K562 (cell line): Measurements from ENCODE around the gene RERE. TPM values are rescaled to one million over a fixed set of nuclear protein-coding genes. Genes with fewer than 3 reads are reported as not detected.

ENCODE experiments used
- ATAC-seq: fragments of 200-7000 bp; cut with Tn5 transposase; 3 replicates; pipeline ENCODE4 v1.9.1; 2020; ENCODE audit warnings: moderate library complexity
- BruUV-seq: library from RNA; stranded (reverse); fragments of 400-500 nt; replicated peaks from 2 replicates; lab custom pipeline; 2021; lab: Mats Ljungman, UMichigan
- CTCF ChIA-PET: fragments of 300-600 bp; formaldehyde crosslinking; extraction: SDS; loops from one replicate; lab custom pipeline; 2021; ENCODE audit warnings: low intra/inter-chr PET ratio; lab: Yijun Ruan, JAX
- POLR2A ChIA-PET: fragments of 300-600, 350-650 bp; sonication (Branson Sonifier 250); formaldehyde crosslinking; extraction: SDS; loops from one replicate; lab custom pipeline; 2021; ENCODE audit warnings: antibody characterized with exemption, inconsistent platforms; lab: Yijun Ruan, JAX
- DNase-seq, 4 experiments: peaks; one replicate each; pipeline versions ENCODE4 v3.0.0 to v3.0.0-alpha.2; 2011 to 2018; ENCODE audit warnings: low spot score in 3 of 4, mixed read lengths in 3 of 4; ENCODE audit errors: extremely low read depth in 1 of 4
- FAIRE-seq: peaks from 2 replicates; lab custom pipeline; 2011; peaks lifted over from hg19 to GRCh38; lab: Jason Lieb, UNC
- H2AFZ ChIP-seq: 2 replicates; pipeline ENCODE4 v1.6.0; 2011; ENCODE audit warnings: low read depth, low read length, control low read depth, inconsistent platforms
- H3K27ac ChIP-seq: fragments of 200-600 bp; 3 replicates; pipeline ENCODE4 v1.8.0; 2011; ENCODE audit warnings: low read depth, mild to moderate bottlenecking, control low read depth, inconsistent platforms, low read length, moderate library complexity, mixed read lengths; ENCODE audit errors: extremely low read depth
- H3K27me3 ChIP-seq, 2 experiments: fragments of 300-600 bp in 1 of 2; 2 replicates in 1 of 2; 3 replicates in 1 of 2; pipeline versions ENCODE4 v1.6.0 to v1.8.0; 2011; ENCODE audit warnings: inconsistent platforms in 2 of 2, low read length in 2 of 2, mild to moderate bottlenecking in 1 of 2, mixed read lengths in 1 of 2, moderate library complexity in 1 of 2; ENCODE audit not compliant: control insufficient read depth in 2 of 2, insufficient read depth in 2 of 2
- H3K36me3 ChIP-seq: fragments of 300-600 bp; 3 replicates; pipeline ENCODE4 v1.8.0; 2011; ENCODE audit warnings: mild to moderate bottlenecking, low read length, inconsistent platforms; ENCODE audit not compliant: control insufficient read depth, insufficient read depth
- H3K4me1 ChIP-seq, 2 experiments: fragments of 200-600 bp in 1 of 2; replicated peaks in 1 of 2; 2 replicates in 1 of 2; 3 replicates in 1 of 2; pipeline versions ENCODE4 v1.5.1 to v1.8.0; 2011; ENCODE audit warnings: inconsistent platforms in 2 of 2, low read length in 2 of 2, mild to moderate bottlenecking in 1 of 2, mixed read lengths in 1 of 2, moderate library complexity in 1 of 2; ENCODE audit not compliant: control insufficient read depth in 2 of 2, insufficient read depth in 2 of 2
- H3K4me2 ChIP-seq: 2 replicates; pipeline ENCODE4 v1.6.1; 2011; ENCODE audit warnings: low read length, control low read depth, inconsistent platforms, mixed read lengths; ENCODE audit not compliant: insufficient read depth
- H3K4me3 ChIP-seq: fragments of 200-600 bp; sonication (generic), shearing (Covaris generic); 2 replicates; pipeline ENCODE4 v1.5.1; 2016; ENCODE audit warnings: control low read depth, inconsistent platforms
- H3K79me2 ChIP-seq: fragments of 200-600 bp; 3 replicates; pipeline ENCODE4 v1.8.0; 2011; ENCODE audit warnings: low read length, inconsistent platforms; ENCODE audit not compliant: control insufficient read depth, insufficient read depth
- H3K9ac ChIP-seq, 2 experiments: 2 replicates each; pipeline versions ENCODE4 v1.6.0 to v1.6.1; 2011; ENCODE audit warnings: low read depth in 2 of 2, low read length in 2 of 2, control low read depth in 1 of 2, inconsistent platforms in 1 of 2, mild to moderate bottlenecking in 1 of 2, mixed read lengths in 1 of 2; ENCODE audit not compliant: insufficient read depth in 1 of 2
- H3K9me1 ChIP-seq: one replicate; pipeline ENCODE4 v1.6.0; 2011; ENCODE audit warnings: inconsistent platforms, mild to moderate bottlenecking, low read length, moderate library complexity; ENCODE audit not compliant: control insufficient read depth, insufficient read depth
- H3K9me3 ChIP-seq: replicated peaks from 2 replicates; pipeline ENCODE4 v1.5.1; 2011; ENCODE audit warnings: low read depth, low read length, inconsistent platforms; ENCODE audit not compliant: control insufficient read depth, insufficient read depth
- H4K20me1 ChIP-seq: replicated peaks from 2 replicates; pipeline ENCODE4 v1.6.1; 2011; ENCODE audit warnings: low read length, inconsistent platforms, mixed read lengths; ENCODE audit not compliant: control insufficient read depth, insufficient read depth
- CBX3 ChIP-seq, 2 experiments: IDR thresholded peaks; 1 replicate in 1 of 2; 2 replicates in 1 of 2; pipeline ENCODE4 v1.6.1; 2012; ENCODE audit warnings: inconsistent platforms in 2 of 2, low read length in 2 of 2, borderline replicate concordance in 1 of 2, control low read depth in 1 of 2
- MAFK ChIP-seq: IDR thresholded peaks from 2 replicates; pipeline ENCODE4 v1.6.1; 2011; ENCODE audit warnings: low read length, improper control_type of control experiment
- MXI1 ChIP-seq: IDR thresholded peaks from 2 replicates; pipeline ENCODE4 v1.6.1; 2011; ENCODE audit warnings: low read depth, mild to moderate bottlenecking, improper control_type of control experiment, low read length
- THAP7 ChIP-seq: fragments of 250-450 bp; sonication (Bioruptor Pico); IDR thresholded peaks from 2 replicates; pipeline ENCODE4 v1.5.0; 2021
- TRIM24 ChIP-seq, 2 experiments: fragments of 450-650 bp; IDR thresholded peaks; 2 replicates each; pipeline ENCODE4 v1.6.1; 2016
- ZC3H4 ChIP-seq: sonication (generic); formaldehyde crosslinking; IDR thresholded peaks from 2 replicates; pipeline ENCODE4 v1.9.0; 2021; ENCODE audit warnings: missing genetic modification reagents, borderline replicate concordance
- ZNF134 ChIP-seq: fragments of 250-450 bp; sonication (Bioruptor Pico); conservative IDR thresholded peaks from 2 replicates; pipeline ENCODE4 v1.4.0; 2020
- ZNF324 ChIP-seq: fragments of 250-450 bp; sonication (Bioruptor Pico); IDR thresholded peaks from 2 replicates; pipeline ENCODE4 v1.4.0; 2020; ENCODE audit warnings: mild to moderate bottlenecking
- ZNF445 ChIP-seq: fragments of 250-450 bp; sonication (Bioruptor Pico); IDR thresholded peaks from 2 replicates; pipeline ENCODE4 v1.4.0; 2020; ENCODE audit warnings: low read depth, mild to moderate bottlenecking, moderate library complexity
- WGBS: fragments of 100-300 bp; shearing (Covaris generic); methylation state at CpG from one replicate; pipeline ENCODE4 v1.1.6; 2016; ENCODE audit warnings: low coverage, mixed read lengths; ENCODE audit not compliant: insufficient coverage; ENCODE audit errors: missing lambda C conversion rate; 5-methylcytosine and 5-hydroxymethylcytosine counted together
- in situ Hi-C: fragments of 300-500 bp; cut with MboI; formaldehyde crosslinking; loops from 4 replicates; pipeline ENCODE4 v1.15.0; 2018; ENCODE audit warnings: inconsistent platforms, mixed read lengths
- intact Hi-C: fragments of 100-400 bp; cut with micrococcal nuclease; formaldehyde crosslinking; loops from 2 replicates; pipeline ENCODE4 v1.14.2; 2022
- polyA plus RNA-seq, 8 experiments: library from polyadenylated mRNA; depleted of rRNA in 4 of 8; stranded (reverse) in 5 of 8; unstranded in 3 of 8; fragments of >200 nt; fragmentation: Nextera tagmentation in 2 of 8; fragmentation: Illumina TruSeq in 1 of 8; extraction: Ambion mirVana in 2 of 8; extraction: Trizol in 1 of 8; gene quantifications; 2 replicates each; pipeline versions ENCODE4 v1.2.1 to v1.2.3, GENCODE V29; 2011 to 2014; ENCODE audit warnings: inconsistent platforms in 1 of 8, missing spikeins in 1 of 8
- total RNA-seq, 7 experiments: library from RNA; depleted of rRNA in 6 of 7; stranded (reverse); fragments of >200 nt in 6 of 7; fragmentation: Illumina TruSeq in 2 of 7; extraction: Trizol in 2 of 7; gene quantifications; 2 replicates each; pipeline versions ENCODE4 v1.2.1 to v1.2.3, GENCODE V29; 2011 to 2021; ENCODE audit warnings: low replicate concordance in 1 of 7

RERE gene
- total and polyA plus RNA-seq, 9 of the 15 experiments (the other 6 are each of a cell fraction or from before 2014, with no cell fraction given): 3.0 to 51.5 (median 13.4) TPM

DNA sequence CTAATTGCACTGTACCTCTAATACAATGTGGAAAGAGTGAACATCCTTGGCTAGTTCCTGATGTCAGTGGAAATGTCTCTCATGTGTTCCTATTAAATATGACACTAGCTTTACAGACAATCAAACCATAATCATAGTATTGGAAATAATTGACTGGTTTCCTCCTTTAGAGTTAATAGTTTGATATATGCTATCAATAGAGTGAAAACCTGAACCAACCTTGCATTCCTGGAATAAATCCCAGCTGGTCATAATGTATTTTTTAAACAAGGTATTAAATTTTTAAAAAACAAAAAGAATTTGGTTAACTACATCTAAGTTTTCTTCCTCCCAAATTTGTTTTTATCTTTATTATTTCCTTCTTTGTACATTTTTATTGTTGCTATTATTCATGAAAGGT lies 273.5 kb downstream of the RERE start:
- CTCF ChIA-PET: no interaction called here
- DNase-seq (no peak), FAIRE-seq (no peak), ATAC-seq (no peak)
- peaks cover 24% of the 10 kb centered on the region; the same call in 2 of the 3 replicates for H3K36me3 ChIP-seq
- H3K9me1 ChIP-seq: no peaks in the 10 kb centered on the region
- H4K20me1 ChIP-seq: no peaks in the 10 kb centered on the region
- no peak overlapping the region for H3K4me3 ChIP-seq
- intact Hi-C loops: no loop called here
- H3K9ac ChIP-seq: no peak overlapping the region
- H2AFZ ChIP-seq: no peak overlapping the region
- H3K27me3 ChIP-seq: no peaks in the 10 kb centered on the region
- peak in 1 of 2 experiments; percentile 74; a peak in 2 of 3 replicates for TF ChIP-seq CBX3 (IDR thresholded peaks at IDR 0.05; ENCODE audit: borderline replicate concordance in 1 of 2, low read length in 2 of 2)
- TF ChIP-seq MXI1: no peak
- no peak for TF ChIP-seq ZNF134 (CRISPR knock-in tag)
- TF ChIP-seq TRIM24 (IDR thresholded peaks at IDR 0.05): 0 out of 4 replicates have a peak, but pooled peaks of 1 of the 2 experiments have one; percentile 13
- TF ChIP-seq ZNF324: peak; percentile 93
- TF ChIP-seq, all 486 proteins: peak for 3
- Histone ChIP-seq H3K4me2 (no peak overlapping the region), H3K4me1 (peaks cover 3 to 20% of the 10 kb centered on the region in 2 experiments; a peak in 3 of 5 replicates), H3K27ac (no peak overlapping the region), H3K79me2 (peaks cover 7% of the 10 kb centered on the region; the same call in 2 of the 3 replicates), H3K9me3 (peaks cover 5% of the 10 kb centered on the region; the same call in 1 of the 2 replicates)
- BruUV-seq: no TSS peak
- POLR2A ChIA-PET: no interaction called here
- in situ Hi-C loops: no loop called here

DNA sequence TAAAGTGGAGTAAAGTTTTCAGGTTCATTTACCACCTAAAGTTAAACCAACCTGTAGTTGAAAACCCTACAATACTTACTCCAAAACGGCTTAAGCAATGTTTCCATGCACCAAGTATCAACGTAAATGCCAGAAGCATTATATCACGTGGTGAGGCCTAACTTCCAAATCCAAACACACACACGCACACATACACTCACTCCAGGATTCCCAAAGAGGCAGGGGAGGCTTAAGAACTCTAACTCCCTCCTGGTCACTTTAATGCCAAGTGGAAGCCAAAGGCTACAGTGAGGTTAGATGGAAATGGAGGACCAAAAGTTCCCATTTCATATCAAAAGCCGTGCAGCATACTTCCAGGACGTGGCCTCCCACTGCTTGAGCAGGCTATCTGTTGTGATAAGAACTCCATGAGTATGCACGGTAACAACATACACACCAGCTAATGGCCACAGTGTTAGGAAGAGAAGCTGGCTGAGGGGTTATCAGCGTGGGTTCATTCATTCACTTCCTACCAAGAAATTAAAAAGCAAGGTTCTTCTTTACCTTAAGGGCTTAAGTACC lies 275.4 kb downstream of the RERE start:
- Histone ChIP-seq H3K4me2 (peak overlapping the region; percentile 71), H3K27ac (peak overlapping the region; percentile 74), H3K27me3 (no peaks in the 10 kb centered on the region), H3K4me3 (no peak overlapping the region), H3K9me1 (no peaks in the 10 kb centered on the region), H3K79me2 (peaks cover 7% of the 10 kb centered on the region; the same call in 2 of the 3 replicates), H4K20me1 (no peaks in the 10 kb centered on the region), H3K9me3 (peaks cover 5% of the 10 kb centered on the region; the same call in 1 of the 2 replicates), H3K9ac (peak overlapping the region in 1 of 2 experiments; percentile 12; a peak in 1 of 4 replicates), H3K36me3 (peaks cover 24% of the 10 kb centered on the region; the same call in 2 of the 3 replicates), H3K4me1 (peaks cover 3 to 20% of the 10 kb centered on the region in 2 experiments; a peak in 3 of 5 replicates), H2AFZ (peak overlapping the region; percentile 80)
- ATAC-seq: peak; percentile 99
- DNase-seq: peak; percentile 66 to 91 (median 76)
- CTCF ChIA-PET: no interaction called here
- in situ Hi-C loops (no loop called here), intact Hi-C loops (no loop called here)
- BruUV-seq: no TSS peak
- FAIRE-seq: peak; percentile 98
- POLR2A ChIA-PET: interaction anchor here (0.7 to 1.6 kb wide), 7 partner anchors 8 to 425 kb away, joined by 3 to 6 read pairs (median 3); no protein-coding TSS in a partner anchor
- 4% methylated on average over 8 of the region's 8 CpGs for WGBS
- TF ChIP-seq MAFK (0 out of 2 replicates have a peak, but pooled peaks have one; percentile 21), ZC3H4 (CRISPR knock-in tag) (no peak), ZNF445 (CRISPR knock-in tag) (no peak), THAP7 (CRISPR knock-in tag) (no peak)
